HG02938 (cell line): Measurements from ENCODE around the gene DCBLD1.
A peak's percentile ranks its signal among the peaks of the same experiment; 100 is the strongest.
"Not testable (repeated sequence)": the region's sequence is repeated elsewhere in the genome, so short reads cannot be mapped to it uniquely, and the experiment has no call there.

Experiments
- ATAC-seq: cut with Tn5 transposase; IDR thresholded peaks from one replicate; pipeline ENCODE4 v1.9.1; 2021; ENCODE audit warnings: mild to moderate bottlenecking, moderate library complexity; ENCODE audit not compliant: unreplicated experiment

The DCBLD1 gene

DNA sequence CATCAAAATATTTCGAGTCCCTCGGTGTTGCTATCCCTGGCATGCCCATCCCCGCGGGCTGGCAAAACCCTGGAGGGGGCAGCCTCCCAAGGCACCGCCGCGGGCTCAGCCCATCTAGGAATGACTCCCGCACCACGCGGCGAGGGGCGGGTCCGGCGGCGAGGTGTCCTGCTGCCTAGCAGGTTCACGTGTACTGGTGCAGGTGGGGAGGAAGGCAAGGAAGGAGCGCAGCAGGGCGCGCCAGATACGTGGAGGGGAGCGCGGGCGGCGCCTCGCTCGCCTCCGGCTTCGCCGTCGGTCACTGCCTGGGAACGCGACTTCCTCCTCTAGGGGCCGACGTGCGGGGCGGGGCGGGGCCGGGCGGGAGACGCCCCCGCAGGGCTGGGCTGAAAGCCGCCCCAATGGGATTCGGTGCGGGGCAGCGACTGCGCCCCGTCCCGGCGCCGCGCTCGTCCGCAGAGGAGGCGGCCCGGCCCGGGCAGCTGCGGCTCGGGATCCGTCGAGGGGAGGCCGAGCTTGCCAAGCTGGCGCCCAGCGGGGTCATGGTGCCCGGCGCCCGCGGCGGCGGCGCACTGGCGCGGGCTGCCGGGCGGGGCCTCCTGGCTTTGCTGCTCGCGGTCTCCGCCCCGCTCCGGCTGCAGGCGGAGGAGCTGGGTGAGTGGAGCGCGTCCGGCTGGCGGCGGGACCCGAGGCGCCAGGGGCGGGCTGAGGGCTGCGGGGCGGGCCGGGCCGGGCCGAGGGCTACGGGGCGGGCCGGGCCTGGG, at the start of gene DCBLD1:
Gene DCBLD1, plus strand, starts transcription at position 435 of the 764 bp plus-strand sequence. Its CDS starts 108 bp downstream, at position 543.
- peak; percentile 60 for ATAC-seq

DNA sequence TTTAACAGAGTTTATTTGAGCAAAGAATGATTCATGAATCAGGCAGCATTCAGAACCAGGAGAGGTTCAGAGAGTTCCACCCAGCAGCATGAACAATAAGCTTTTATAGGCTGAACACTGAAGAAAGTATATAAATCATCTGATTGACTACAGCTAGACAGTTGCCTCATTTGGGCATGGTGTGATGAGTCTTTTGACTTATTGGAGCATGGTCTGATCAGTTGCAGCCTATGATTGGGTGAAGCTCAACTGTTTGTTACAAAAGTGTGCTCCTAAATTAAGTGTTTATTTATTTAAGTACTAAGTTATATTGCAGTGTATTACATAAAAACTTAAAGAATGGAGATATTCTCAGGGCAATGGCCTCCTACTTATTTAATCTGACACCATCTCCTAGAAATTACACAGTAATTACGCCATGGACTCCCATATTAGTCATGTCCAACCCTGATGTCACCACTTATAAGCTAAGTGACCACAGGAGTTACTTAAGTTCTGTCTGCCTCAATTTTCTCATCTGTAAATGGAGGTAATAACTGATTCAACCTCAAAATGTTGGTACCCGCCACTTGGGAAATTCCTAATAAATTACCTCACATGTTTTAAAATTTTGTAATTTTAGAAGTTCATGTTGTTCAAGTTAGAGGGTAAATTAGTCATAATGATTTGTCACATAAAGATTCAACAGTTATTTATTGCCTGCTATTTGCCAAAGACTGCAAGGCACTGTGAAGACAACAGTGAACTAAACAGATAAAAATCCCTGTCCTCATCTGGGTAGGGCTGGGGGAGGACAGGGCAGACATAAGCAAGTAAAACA, 41.6 kb upstream of the DCBLD1 start:
- ATAC-seq = no peak

DNA sequence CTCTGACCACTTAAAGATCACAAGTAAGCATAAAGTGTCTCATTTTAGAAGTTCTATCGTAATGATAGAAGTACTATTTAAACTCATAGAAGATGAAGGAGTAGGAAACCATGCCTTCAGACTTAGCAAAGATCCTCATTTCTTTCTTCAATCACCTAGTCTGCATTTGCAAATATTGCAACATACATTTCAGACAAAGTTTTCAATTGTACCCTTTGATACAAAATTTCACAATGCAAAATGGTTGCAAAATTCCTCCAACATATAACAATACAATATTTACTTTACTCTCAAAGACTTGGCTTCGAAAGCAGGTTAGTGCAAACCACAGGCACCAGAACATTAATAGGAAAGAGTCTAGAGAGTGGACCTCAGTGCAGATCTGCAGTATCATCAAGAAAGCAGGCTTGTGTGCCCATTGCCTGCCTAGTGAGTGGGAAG, 40.6 kb upstream of the DCBLD1 start:
- ATAC-seq = no peak

- not testable (repeated sequence) for ATAC-seq
Observed at GRCh38 chr6:117442313-117442712, 40.2 kb upstream of the DCBLD1 start.

- no peak for ATAC-seq
Observed at GRCh38 chr6:117444600-117444999, 37.9 kb upstream of the DCBLD1 start.

DNA sequence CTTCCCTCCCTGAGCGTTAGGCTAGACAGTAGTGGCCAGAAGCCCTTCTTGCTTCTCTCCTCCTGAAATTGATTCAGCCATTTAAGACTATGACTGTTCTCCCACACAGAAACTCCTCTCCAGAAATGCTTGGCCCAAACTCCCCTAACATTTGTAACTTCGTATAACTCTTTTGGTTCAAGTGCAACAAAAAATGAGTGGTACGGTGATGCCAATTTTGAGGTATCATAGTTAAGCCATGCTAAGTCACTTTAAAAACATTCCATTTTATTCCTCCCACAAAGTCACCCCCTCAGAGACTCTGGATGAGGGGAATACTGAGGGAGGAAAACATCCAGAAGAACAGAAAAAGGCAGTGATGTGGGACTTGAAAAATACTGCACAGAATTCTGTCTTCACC, 35.6 kb upstream of the DCBLD1 start:
- no peak for ATAC-seq

DNA sequence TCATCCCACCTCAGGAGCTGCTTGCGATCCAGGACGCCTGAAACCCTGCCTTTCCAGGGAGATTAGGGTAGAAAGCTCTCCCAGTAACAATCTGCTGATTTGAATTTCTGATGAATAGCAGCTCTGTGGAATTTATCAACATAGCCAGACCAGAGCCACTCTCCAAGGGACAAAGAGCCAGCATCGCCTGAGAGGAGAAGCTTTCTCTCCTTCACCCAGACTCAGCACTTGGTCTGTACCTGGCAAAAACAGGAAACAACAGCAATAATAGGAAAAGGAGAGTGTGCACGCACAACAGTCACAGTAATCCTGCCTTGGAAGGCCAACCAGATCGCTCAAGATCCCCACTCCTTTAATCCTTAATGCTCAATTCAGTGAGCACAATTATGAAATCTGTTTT, 34.5 kb upstream of the DCBLD1 start:
- no peak for ATAC-seq

DNA sequence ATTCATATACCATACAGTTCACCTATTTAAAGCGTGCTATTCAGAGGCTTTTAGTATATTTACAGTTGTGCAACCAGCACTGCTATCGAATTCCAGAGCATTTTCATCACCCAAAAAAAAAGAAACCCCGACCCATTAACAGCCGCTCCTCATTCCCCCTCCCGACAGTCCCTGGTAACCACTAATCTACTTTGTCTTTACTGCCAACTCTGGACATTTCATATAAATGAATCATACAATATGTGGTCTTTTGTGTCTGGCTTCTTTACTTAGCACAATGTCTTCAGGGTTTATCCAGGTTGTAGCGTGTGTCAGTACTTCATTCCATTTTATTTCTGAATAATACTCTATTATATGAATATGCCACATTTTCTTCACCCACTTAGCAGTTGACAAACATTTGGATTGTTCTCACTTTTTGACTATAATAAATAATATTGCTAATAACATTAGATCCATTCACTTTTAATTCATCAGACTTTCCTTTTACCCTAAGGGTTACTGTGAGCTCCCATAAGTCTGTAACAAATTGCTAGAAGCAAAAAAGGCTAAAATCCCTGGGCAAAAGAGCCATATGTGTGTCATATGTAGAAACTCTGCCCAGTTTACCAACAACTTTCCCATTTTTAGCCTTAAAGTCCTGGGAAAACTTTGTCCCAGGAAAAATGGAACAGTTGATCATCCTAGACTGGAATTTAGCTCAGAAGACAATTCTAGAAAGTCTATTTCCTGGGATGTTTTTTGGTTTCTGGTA, 33.6 kb upstream of the DCBLD1 start:
- ATAC-seq = no peak

DNA sequence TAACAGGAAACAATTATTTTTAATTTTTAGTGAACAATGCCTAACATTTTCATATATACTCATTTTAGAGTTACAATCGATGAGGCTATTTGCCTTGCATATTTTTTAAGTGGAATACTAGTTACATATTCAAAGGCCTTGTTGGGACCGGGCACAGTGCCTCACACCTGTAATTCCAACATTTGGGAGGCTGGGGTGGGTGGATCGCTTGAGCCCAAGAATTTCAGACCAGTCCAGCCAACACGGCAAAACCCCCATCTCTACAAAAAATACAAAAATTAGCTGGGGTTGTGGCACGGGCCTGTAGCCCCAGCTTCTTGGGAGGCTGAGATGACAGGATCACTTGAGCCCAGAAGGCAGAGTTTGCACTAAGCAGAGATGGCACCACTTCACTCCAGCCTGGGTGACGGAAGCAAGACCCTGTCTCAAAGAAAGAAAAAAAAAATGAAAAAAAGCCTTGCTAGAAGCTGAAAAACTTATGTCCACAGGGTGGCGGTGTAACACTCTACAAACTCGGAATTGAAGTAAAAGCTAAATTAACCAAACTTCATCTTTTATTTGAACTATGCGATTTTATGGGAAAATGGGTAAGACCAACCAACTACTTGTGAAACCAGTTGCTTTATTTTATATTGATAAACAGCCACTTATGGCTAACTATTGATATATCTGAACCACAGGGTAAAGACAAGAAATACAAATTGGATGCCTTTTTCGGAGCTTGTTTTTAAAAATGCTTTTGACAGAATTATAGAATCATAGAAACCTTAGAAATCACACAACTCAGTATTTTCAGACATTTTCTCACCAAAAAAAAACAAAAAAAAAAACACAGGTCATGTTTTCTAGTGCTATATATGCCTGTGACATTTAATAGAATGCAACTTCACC, 32.7 kb upstream of the DCBLD1 start:
- no peak for ATAC-seq

- ATAC-seq = no peak
Observed at GRCh38 chr6:117451671-117452070, 30.8 kb upstream of the DCBLD1 start.

- ATAC-seq = no peak
Observed at GRCh38 chr6:117456250-117456649, 26.2 kb upstream of the DCBLD1 start.

DNA sequence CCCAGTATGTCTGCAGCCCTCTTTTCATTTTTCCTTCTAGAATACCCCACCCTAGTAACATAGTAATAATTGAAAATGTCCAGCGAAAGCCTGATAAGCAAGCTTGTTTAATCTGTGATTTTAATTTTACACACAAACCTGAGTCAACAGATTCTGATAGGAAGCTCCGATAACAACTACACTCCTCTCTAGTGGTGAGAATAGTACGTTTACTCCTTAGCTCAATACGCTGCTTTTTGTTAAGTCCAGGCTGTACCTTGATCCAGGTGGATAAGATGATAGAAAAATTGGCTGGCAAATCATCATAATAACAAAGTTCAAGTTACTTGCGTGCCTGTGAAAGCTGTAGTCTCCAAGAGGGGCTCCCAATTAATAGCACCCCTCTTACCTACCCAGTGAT, 25.5 kb upstream of the DCBLD1 start:
- no peak for ATAC-seq

DNA sequence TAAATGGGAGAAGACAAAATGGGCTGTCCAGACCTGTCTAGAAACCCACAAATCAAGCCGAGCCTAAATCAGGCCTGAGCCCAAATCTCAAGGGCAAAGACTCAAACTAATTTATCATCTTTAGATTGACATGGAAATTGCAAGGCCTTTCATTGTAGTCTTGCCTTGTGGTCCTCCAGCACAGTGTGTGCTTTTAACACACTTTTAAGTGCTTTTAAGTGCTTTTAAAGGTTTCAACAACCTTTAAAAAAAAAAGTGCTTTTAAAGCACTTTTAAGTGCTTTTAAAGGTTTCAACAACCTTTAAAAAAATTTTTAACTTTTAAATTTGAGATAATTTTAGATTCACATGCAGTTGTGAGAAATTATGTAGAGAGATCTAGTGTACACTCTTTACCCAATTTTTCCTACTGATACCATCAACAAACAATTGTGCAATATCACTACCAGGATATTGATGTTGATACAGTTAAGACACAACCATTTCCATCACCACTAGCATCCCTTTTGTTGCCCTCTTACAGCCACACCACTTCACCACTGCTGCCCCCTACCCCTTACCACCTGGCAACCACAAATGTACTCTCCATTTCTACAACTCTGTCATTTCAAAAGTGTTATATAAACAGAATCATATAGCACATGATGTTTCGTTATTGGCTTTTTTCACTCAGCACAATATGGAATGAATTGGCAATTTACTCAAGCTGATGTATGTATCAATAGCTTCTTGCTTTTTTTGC, 23.1 kb upstream of the DCBLD1 start:
- ATAC-seq = no peak

GRCh38 chr6:117463762-117464665, 18.5 kb upstream of the DCBLD1 start:
- no peak for ATAC-seq

GRCh38 chr6:117464700-117465099, 17.8 kb upstream of the DCBLD1 start:
- ATAC-seq = no peak

- ATAC-seq = no peak
Observed at GRCh38 chr6:117465691-117466090, 16.8 kb upstream of the DCBLD1 start.

DNA sequence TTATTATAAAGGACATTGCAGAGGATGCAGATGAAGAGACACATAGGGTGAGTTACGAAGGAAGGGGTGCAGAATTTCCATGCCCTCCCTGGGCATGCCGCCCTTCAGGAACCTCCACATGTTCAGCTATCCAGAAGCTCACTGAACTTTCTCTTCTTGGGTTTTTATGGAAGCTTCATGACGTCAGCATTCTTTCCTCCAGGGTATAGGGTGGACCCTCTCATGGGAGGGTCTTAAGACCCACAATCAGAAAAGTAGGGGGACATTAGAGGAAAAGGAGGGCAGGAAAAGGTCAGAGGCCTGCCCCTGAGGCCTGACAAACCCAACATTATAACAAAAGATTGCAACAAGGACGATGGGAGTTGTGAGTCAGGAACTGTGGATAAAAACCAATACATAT, 14.6 kb upstream of the DCBLD1 start:
- ATAC-seq = no peak

- ATAC-seq = not testable (repeated sequence)
Observed at GRCh38 chr6:117468527-117468926, 13.9 kb upstream of the DCBLD1 start.

DNA sequence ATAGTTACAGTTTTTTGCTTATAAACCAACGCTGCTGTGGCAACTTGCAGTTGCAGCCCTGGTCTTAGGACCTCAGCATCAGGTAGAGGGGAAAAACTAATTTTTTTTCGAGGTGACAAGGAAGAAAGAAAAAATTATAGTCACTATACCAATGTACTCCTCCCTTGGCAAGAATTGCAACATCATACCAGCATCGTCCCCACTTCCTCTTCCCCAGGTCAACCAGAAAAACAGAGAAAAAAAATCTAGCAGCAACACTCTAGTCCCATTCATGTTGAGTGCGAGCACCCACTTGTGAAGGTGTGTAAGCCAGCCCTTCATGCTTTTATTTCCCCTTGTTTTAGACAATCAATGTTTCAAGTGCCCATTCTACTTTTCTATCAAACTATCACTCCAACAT, 13.1 kb upstream of the DCBLD1 start:
- no peak for ATAC-seq
